Upper lobe of left lung (tissue), 6 donors: Measurements from ENCODE around the gene PRKCZ. TPM values are rescaled to one million over a fixed set of nuclear protein-coding genes. Genes with fewer than 3 reads are reported as not detected.

Experiments used
- ATAC-seq, 2 donors: fragments of 200-7000 bp; cut with Tn5 transposase; one replicate each; pipeline ENCODE4 v1.9.1; 2022; ENCODE audit warnings: mild to moderate bottlenecking in 2 of 2, moderate library complexity in 2 of 2; ENCODE audit not compliant: low FRiP score in 2 of 2
- DNase-seq, 2 donors: peaks; one replicate each; pipeline ENCODE4 v3.0.0-alpha.2; 2019 to 2020
- H3K27ac ChIP-seq, 4 donors: fragments of 200-600 bp; sonication (generic); one replicate each; pipeline ENCODE4 v1.5.1; 2016 to 2019
- H3K27me3 ChIP-seq, 4 donors: fragments of 200-600 bp; sonication (generic); one replicate each; pipeline ENCODE4 v1.5.1; 2017 to 2019
- H3K36me3 ChIP-seq, 4 donors: fragments of 200-600 bp; sonication (generic); one replicate each; pipeline ENCODE4 v1.5.1; 2016 to 2019
- H3K4me1 ChIP-seq, 4 donors: fragments of 200-600 bp; sonication (generic); one replicate each; pipeline ENCODE4 v1.5.1; 2018 to 2019
- H3K4me3 ChIP-seq, 4 donors: fragments of 200-600 bp; sonication (generic); one replicate each; pipeline ENCODE4 v1.5.1; 2017 to 2019; ENCODE audit warnings: mild to moderate bottlenecking in 2 of 4, moderate library complexity in 1 of 4
- H3K9me3 ChIP-seq, 4 donors: fragments of 200-600 bp; sonication (generic); one replicate each; pipeline ENCODE4 v1.5.1; 2018 to 2019
- CTCF ChIP-seq, 6 experiments: fragments of 450-650 bp in 4 of 6; fragments of 200-600 bp in 2 of 6; sonication (generic) in 2 of 6; IDR thresholded peaks; one replicate each; pipeline ENCODE4 v1.5.1; 2016 to 2019; ENCODE audit warnings: antibody characterized with exemption in 6 of 6
- EP300 ChIP-seq, 4 donors: sonication (generic); formaldehyde crosslinking; IDR thresholded peaks; one replicate each; pipeline ENCODE4 v1.5.1; 2017; ENCODE audit warnings: antibody characterized with exemption in 4 of 4, control low read depth in 2 of 4
- POLR2A ChIP-seq, 4 donors: fragments of 450-650 bp; IDR thresholded peaks; one replicate each; pipeline ENCODE4 v1.5.1; 2016 to 2017; ENCODE audit warnings: antibody characterized with exemption in 4 of 4, mild to moderate bottlenecking in 2 of 4
- POLR2AphosphoS5 ChIP-seq, 2 donors: sonication (generic); formaldehyde crosslinking; IDR thresholded peaks; one replicate each; pipeline ENCODE4 v1.5.1; 2017; ENCODE audit warnings: antibody characterized with exemption in 2 of 2
- WGBS, 2 donors: methylation state at CpG; one replicate each; pipeline ENCODE4 v1.1.5; 2017 to 2018; 5-methylcytosine and 5-hydroxymethylcytosine counted together
- total RNA-seq, 6 donors: library from RNA; depleted of rRNA in 4 of 6; stranded (reverse); fragments of >200 nt in 4 of 6; gene quantifications; one replicate each; pipeline versions ENCODE4 v1.1.0 to v1.2.1, GENCODE V29; 2016 to 2021
- donor health status: DM: no; HTN: no; CAD: no; lungs with moderate emphysema.
- donor health status: DM: no; HTN: yes; CAD: no; lungs with severe emphysema.

PRKCZ gene
- total RNA-seq, 6 donors from 2014 or later = 107 to 169 (median 138) TPM

- Histone ChIP-seq H3K27me3 (no peaks in the 10 kb centered on the region), H3K4me3 (no peak overlapping the region), H3K27ac (peak overlapping the region in 1 of 4 donors; percentile 17), H3K4me1 (peaks cover 0 to 17% (median 14%) of the 10 kb centered on the region in 4 donors), H3K9me3 (peaks cover 0 to 6% (median 0%) of the 10 kb centered on the region in 4 donors), H3K36me3 (no peaks in the 10 kb centered on the region)
- WGBS, 2 donors = 90 to 91% methylated on average over 4 of the region's 4 CpGs
- DNase-seq (no peak), ATAC-seq (no peak)
- TF ChIP-seq EP300 (IDR thresholded peaks at IDR 0.05) (no peak), POLR2AphosphoS5 (IDR thresholded peaks at IDR 0.05) (no peak), POLR2A (IDR thresholded peaks at IDR 0.05) (no peak), CTCF (IDR thresholded peaks at IDR 0.05) (no peak)
Observed at GRCh38 chr1:2100780-2101108, 50.5 kb downstream of the PRKCZ start.

- H3K27ac ChIP-seq = no peak overlapping the region
- no peak for ATAC-seq
- no peak for TF ChIP-seq EP300 (IDR thresholded peaks at IDR 0.05)
- no peak for TF ChIP-seq CTCF (IDR thresholded peaks at IDR 0.05)
- TF ChIP-seq POLR2A (IDR thresholded peaks at IDR 0.05) = no peak
- TF ChIP-seq POLR2AphosphoS5 (IDR thresholded peaks at IDR 0.05) = no peak
- 89 to 93% methylated on average over 16 of the region's 16 CpGs for WGBS, 2 donors
- H3K9me3 ChIP-seq = peaks cover 0 to 6% (median 0%) of the 10 kb centered on the region in 4 donors
- no peaks in the 10 kb centered on the region for H3K27me3 ChIP-seq
- H3K4me1 ChIP-seq = peaks cover 0 to 23% (median 20%) of the 10 kb centered on the region in 4 donors
- H3K36me3 ChIP-seq = peaks cover 0 to under 1% (median 0%) of the 10 kb centered on the region in 4 donors
- peak in 1 of 2 donors; percentile 34 for DNase-seq
- H3K4me3 ChIP-seq = no peak overlapping the region
Observed at GRCh38 chr1:2101531-2101930, 51.3 kb downstream of the PRKCZ start.

- Histone ChIP-seq H3K4me3 (no peak overlapping the region), H3K36me3 (peaks cover 0 to 5% (median 3%) of the 10 kb centered on the region in 4 donors), H3K27me3 (no peaks in the 10 kb centered on the region), H3K27ac (no peak overlapping the region), H3K4me1 (peaks cover 0 to 23% (median 21%) of the 10 kb centered on the region in 4 donors), H3K9me3 (peaks cover 0 to 6% (median 0%) of the 10 kb centered on the region in 4 donors)
- WGBS, 2 donors = 82 to 94% methylated on average over 8 of the region's 8 CpGs
- TF ChIP-seq EP300 (IDR thresholded peaks at IDR 0.05) = no peak
- no peak for TF ChIP-seq CTCF (IDR thresholded peaks at IDR 0.05)
- no peak for TF ChIP-seq POLR2AphosphoS5 (IDR thresholded peaks at IDR 0.05)
- no peak for TF ChIP-seq POLR2A (IDR thresholded peaks at IDR 0.05)
- DNase-seq = peak in 1 of 2 donors; percentile 22
- ATAC-seq = no peak
Observed at GRCh38 chr1:2101946-2102345, 51.7 kb downstream of the PRKCZ start.

GRCh38 chr1:2102753-2103152 lies 52.5 kb downstream of the PRKCZ start:
- no peak for ATAC-seq
- no peak overlapping the region for H3K4me3 ChIP-seq
- WGBS, 2 donors = 96% methylated on average over 12 of the region's 12 CpGs

More at GRCh38 chr1:2102753-2103152, 52.5 kb downstream of the PRKCZ start:
- peak overlapping the region in 1 of 4 donors; percentile 17 for H3K27ac ChIP-seq
- no peak for TF ChIP-seq POLR2A (IDR thresholded peaks at IDR 0.05)
- TF ChIP-seq POLR2AphosphoS5 (IDR thresholded peaks at IDR 0.05) = no peak
- TF ChIP-seq CTCF (IDR thresholded peaks at IDR 0.05) = no peak
- no peak for TF ChIP-seq EP300 (IDR thresholded peaks at IDR 0.05)
- peaks cover 0 to 24% (median 21%) of the 10 kb centered on the region in 4 donors for H3K4me1 ChIP-seq
- no peaks in the 10 kb centered on the region for H3K27me3 ChIP-seq
- H3K36me3 ChIP-seq = peaks cover 0 to 10% (median 5%) of the 10 kb centered on the region in 4 donors
- H3K9me3 ChIP-seq = no peaks in the 10 kb centered on the region
- DNase-seq = no peak
